GM13976 (cell line): Measurements from ENCODE around the gene GLI2.

Experiments
- DNase-seq: peaks from one replicate; pipeline ENCODE4 v3.0.0; 2012; ENCODE audit warnings: low spot score
- CTCF ChIP-seq: IDR thresholded peaks from 2 replicates; pipeline ENCODE4 v1.5.1; 2012; ENCODE audit warnings: borderline replicate concordance, mild to moderate bottlenecking; ENCODE audit not compliant: insufficient read depth; ENCODE audit errors: extremely low read depth, missing control alignments, control extremely low read depth
- in situ Hi-C: fragments of 300-500 bp; cut with MboI; formaldehyde crosslinking; loops from one replicate; pipeline ENCODE4 v1.12.0; 2022; ENCODE audit warnings: low sequenced_read_pairs, mixed read lengths, inconsistent platforms; ENCODE audit not compliant: unreplicated experiment

GLI2 gene

GRCh38 chr2:120692691-120693090 is 43.0 kb upstream of the GLI2 start:
- DNase-seq, result no peak
- in situ Hi-C loops, result loop anchor here (10.0 kb wide), 1 partner anchor 382 kb away; no protein-coding TSS in a partner anchor

GRCh38 chr2:120693121-120693520 is 42.5 kb upstream of the GLI2 start:
- TF ChIP-seq CTCF, result no peak
- no peak for DNase-seq
- in situ Hi-C loops, result loop anchor here (10.0 kb wide), 1 partner anchor 382 kb away; no protein-coding TSS in a partner anchor

More at GRCh38 chr2:120692691-120693090, 43.0 kb upstream of the GLI2 start:
- TF ChIP-seq CTCF, result no peak

GRCh38 chr2:120694034-120694433 is 41.6 kb upstream of the GLI2 start:
- in situ Hi-C loops, result loop anchor here (10.0 kb wide), 1 partner anchor 381 kb away; no protein-coding TSS in a partner anchor
- TF ChIP-seq CTCF, result no peak
- DNase-seq, result no peak

GRCh38 chr2:120697471-120697870 is 38.2 kb upstream of the GLI2 start:
- TF ChIP-seq CTCF, result no peak
- in situ Hi-C loops, result loop anchor here (10.0 kb wide), 1 partner anchor 377 kb away; no protein-coding TSS in a partner anchor
- no peak for DNase-seq

GRCh38 chr2:120699292-120699691 is 36.4 kb upstream of the GLI2 start:
- in situ Hi-C loops, result loop anchor here (10.0 kb wide), 1 partner anchor 376 kb away; no protein-coding TSS in a partner anchor
- no peak for DNase-seq
- no peak for TF ChIP-seq CTCF

GRCh38 chr2:120700659-120701058 is 35.0 kb upstream of the GLI2 start:
- in situ Hi-C loops, result no loop called here
- no peak for DNase-seq
- no peak for TF ChIP-seq CTCF
